Muscle layer of duodenum (tissue), 2 donors: ENCODE results near the gene EVI2A.
"Not testable (repeated sequence)": the region's sequence is repeated elsewhere in the genome, so short reads cannot be mapped to it uniquely, and the experiment has no call there.

ENCODE experiments used
- H3K27ac ChIP-seq: one replicate; pipeline ENCODE4 v1.7.0; 2013; ENCODE audit warnings: mild to moderate bottlenecking, low read length
- H3K27me3 ChIP-seq: one replicate; pipeline ENCODE4 v1.7.0; 2013; ENCODE audit warnings: low read depth, mild to moderate bottlenecking, control low read depth, low read length
- H3K36me3 ChIP-seq, 2 donors: one replicate each; pipeline ENCODE4 v1.7.0; 2013; ENCODE audit warnings: low read length in 2 of 2, control low read depth in 1 of 2, mild to moderate bottlenecking in 1 of 2; ENCODE audit not compliant: insufficient read depth in 2 of 2, control insufficient read depth in 1 of 2
- H3K4me1 ChIP-seq, 2 donors: one replicate each; pipeline ENCODE4 v1.7.0; 2013; ENCODE audit warnings: low read length in 2 of 2, mild to moderate bottlenecking in 2 of 2, control low read depth in 1 of 2, moderate library complexity in 1 of 2; ENCODE audit not compliant: insufficient read depth in 2 of 2, control insufficient read depth in 1 of 2
- H3K4me3 ChIP-seq, 2 donors: one replicate each; pipeline ENCODE4 v1.7.0; 2013; ENCODE audit warnings: low read length in 2 of 2, low read depth in 1 of 2, mild to moderate bottlenecking in 1 of 2
- H3K9me3 ChIP-seq, 2 donors: one replicate each; pipeline ENCODE4 v1.7.0; 2013; ENCODE audit warnings: low read length in 2 of 2, control low read depth in 1 of 2, mild to moderate bottlenecking in 1 of 2; ENCODE audit not compliant: control insufficient read depth in 1 of 2
- donor health status: healthy.

EVI2A gene

GRCh38 chr17:31321481-31321880 is at the start of gene EVI2A:
EVI2A (minus strand) TSS chr17:31321622; CDS start chr17:31319013, 2,609 bp downstream.
- Histone ChIP-seq H3K9me3 (no peaks in the 10 kb centered on the region), H3K4me1 (no peaks in the 10 kb centered on the region), H3K27me3 (no peaks in the 10 kb centered on the region), H3K4me3 (peak within 1 kb of the TSS; percentile 12 to 38), H3K36me3 (peaks cover 6 to 16% of the 10 kb centered on the region in 2 donors), H3K27ac (peak within 1 kb of the TSS; percentile 77)

GRCh38 chr17:31369266-31369665 is 47.8 kb upstream of the EVI2A start:
- Histone ChIP-seq H3K27ac (no peak overlapping the region), H3K36me3 (peaks cover 12 to 16% of the 10 kb centered on the region in 2 donors), H3K4me1 (peaks cover 0 to 9% of the 10 kb centered on the region in 2 donors), H3K4me3 (no peak overlapping the region), H3K27me3 (no peaks in the 10 kb centered on the region), H3K9me3 (no peaks in the 10 kb centered on the region)

GRCh38 chr17:31366088-31366487 is 44.7 kb upstream of the EVI2A start:
- H3K36me3 ChIP-seq = peaks cover 15 to 26% of the 10 kb centered on the region in 2 donors

GRCh38 chr17:31364012-31364411 is 42.6 kb upstream of the EVI2A start:
- Histone ChIP-seq H3K36me3 (peaks cover 14 to 38% of the 10 kb centered on the region in 2 donors), H3K27ac (no peak overlapping the region)

More at GRCh38 chr17:31366088-31366487, 44.7 kb upstream of the EVI2A start:
- Histone ChIP-seq H3K4me1 (peaks cover 0 to 2% of the 10 kb centered on the region in 2 donors), H3K4me3 (no peak overlapping the region), H3K27me3 (no peaks in the 10 kb centered on the region), H3K27ac (no peak overlapping the region), H3K9me3 (no peaks in the 10 kb centered on the region)

GRCh38 chr17:31357839-31358394 is 36.5 kb upstream of the EVI2A start:
- Histone ChIP-seq H3K27ac (no peak overlapping the region), H3K9me3 (no peaks in the 10 kb centered on the region), H3K4me1 (no peaks in the 10 kb centered on the region), H3K36me3 (peaks cover 11 to 33% of the 10 kb centered on the region in 2 donors), H3K4me3 (no peak overlapping the region), H3K27me3 (no peaks in the 10 kb centered on the region)

More at GRCh38 chr17:31364012-31364411, 42.6 kb upstream of the EVI2A start:
- no peak overlapping the region for H3K4me3 ChIP-seq
- H3K4me1 ChIP-seq = no peaks in the 10 kb centered on the region
- no peaks in the 10 kb centered on the region for H3K9me3 ChIP-seq
- H3K27me3 ChIP-seq = no peaks in the 10 kb centered on the region

- H3K9me3 ChIP-seq = no peaks in the 10 kb centered on the region
- H3K27me3 ChIP-seq = no peaks in the 10 kb centered on the region
- H3K36me3 ChIP-seq = peaks cover 13 to 34% of the 10 kb centered on the region in 2 donors
- no peaks in the 10 kb centered on the region for H3K4me1 ChIP-seq
- H3K4me3 ChIP-seq = no peak overlapping the region
- H3K27ac ChIP-seq = no peak overlapping the region
These were observed 35.7 kb upstream of the EVI2A start for GRCh38 chr17:31357091-31357490.

- Histone ChIP-seq H3K4me1 (no peaks in the 10 kb centered on the region), H3K27ac (no peak overlapping the region), H3K9me3 (no peaks in the 10 kb centered on the region), H3K4me3 (no peak overlapping the region), H3K27me3 (no peaks in the 10 kb centered on the region), H3K36me3 (peaks cover 13 to 31% of the 10 kb centered on the region in 2 donors)
These were observed 34.5 kb upstream of the EVI2A start for GRCh38 chr17:31355935-31356334.

GRCh38 chr17:31349454-31349853 is 28.0 kb upstream of the EVI2A start:
- Histone ChIP-seq H3K27me3 (no peaks in the 10 kb centered on the region), H3K27ac (no peak overlapping the region), H3K4me1 (no peaks in the 10 kb centered on the region), H3K4me3 (no peak overlapping the region), H3K36me3 (peaks cover 17 to 33% of the 10 kb centered on the region in 2 donors), H3K9me3 (no peaks in the 10 kb centered on the region)

GRCh38 chr17:31345191-31345747 is 23.8 kb upstream of the EVI2A start:
- not testable (repeated sequence) for H3K27me3 ChIP-seq, H3K9me3 ChIP-seq, H3K4me1 ChIP-seq, H3K27ac ChIP-seq, H3K4me3 ChIP-seq
- H3K36me3 ChIP-seq = peaks cover 10 to 40% of the 10 kb centered on the region in 2 donors

GRCh38 chr17:31339906-31340661 is 18.7 kb upstream of the EVI2A start:
- Histone ChIP-seq H3K4me3 (no peak overlapping the region), H3K27ac (no peak overlapping the region), H3K9me3 (no peaks in the 10 kb centered on the region), H3K27me3 (no peaks in the 10 kb centered on the region), H3K36me3 (peaks cover 13 to 42% of the 10 kb centered on the region in 2 donors), H3K4me1 (no peaks in the 10 kb centered on the region)

- no peaks in the 10 kb centered on the region for H3K9me3 ChIP-seq
- no peaks in the 10 kb centered on the region for H3K27me3 ChIP-seq
- peaks cover 6 to 32% of the 10 kb centered on the region in 2 donors for H3K36me3 ChIP-seq
- no peak overlapping the region for H3K27ac ChIP-seq
- H3K4me1 ChIP-seq = no peaks in the 10 kb centered on the region
- no peak overlapping the region for H3K4me3 ChIP-seq
These were observed 7.8 kb upstream of the EVI2A start for GRCh38 chr17:31329221-31329620.
